ENCODE data around the gene GADD45G. TPM values are rescaled to one million over a fixed set of nuclear protein-coding genes. Genes with fewer than 3 reads are reported as not detected.
A peak's percentile ranks its signal among the peaks of the same experiment; 100 is the strongest.

Gene GADD45G
- total RNA-seq, 1 donor from 2014 or later = 19.8 TPM

- peak; percentile 88 for DNase-seq
- peaks cover 29% of the 10 kb centered on the region for H3K4me1 ChIP-seq
Measured at GRCh38 chr9:89606049-89606623, 1.3 kb downstream of the GADD45G start.

DNA sequence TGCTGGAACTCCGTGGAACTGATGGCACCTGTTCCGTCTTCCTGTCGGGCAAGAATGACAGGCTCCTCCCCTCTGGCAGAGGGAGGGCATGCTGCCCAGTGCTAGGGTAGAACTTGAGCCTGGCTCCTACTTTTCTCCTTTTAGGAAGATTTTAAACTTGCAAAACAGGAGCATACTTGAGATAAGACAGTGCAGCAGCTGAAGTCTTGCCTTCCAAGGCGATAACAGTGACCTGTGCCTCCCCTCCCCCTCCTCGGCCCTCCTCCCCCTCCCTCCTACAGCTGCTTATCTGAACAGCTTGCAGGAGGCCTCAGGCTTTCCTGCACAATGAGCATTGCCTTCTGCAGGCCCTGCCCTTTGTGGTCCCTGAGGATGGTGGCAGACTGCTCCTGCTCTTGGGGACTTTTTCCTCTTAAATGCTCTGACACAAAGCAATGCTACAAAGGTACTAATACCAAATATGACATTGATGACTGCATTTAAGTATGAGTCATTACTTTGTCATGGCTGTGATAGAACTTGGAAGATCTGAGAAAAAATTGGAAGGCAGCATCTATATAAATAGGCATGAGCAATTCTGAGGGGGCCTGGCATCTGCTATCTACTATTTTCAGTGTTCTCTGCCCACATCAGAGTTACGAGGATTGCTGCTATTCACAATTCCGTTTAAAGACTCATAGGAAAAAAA, 2.0 kb downstream of the GADD45G start:
- intact Hi-C loops (cut with DNase I) = no loop called here
- no peaks in the 10 kb centered on the region for H3K27me3 ChIP-seq
- ATAC-seq (peak; percentile 18), DNase-seq (peak; percentile 74)
- peak overlapping the region; percentile 94 for H3K27ac ChIP-seq
- peaks cover 29% of the 10 kb centered on the region for H3K4me1 ChIP-seq
- H3K36me3 ChIP-seq = no peaks in the 10 kb centered on the region
- no peak for TF ChIP-seq CTCF (IDR thresholded peaks at IDR 0.05)
- no peaks in the 10 kb centered on the region for H3K9me3 ChIP-seq
- peak overlapping the region; percentile 74 for H3K4me3 ChIP-seq

More at GRCh38 chr9:89606049-89606623, 1.3 kb downstream of the GADD45G start:
- Histone ChIP-seq H3K27me3 (no peaks in the 10 kb centered on the region), H3K27ac (peak overlapping the region; percentile 94), H3K36me3 (no peaks in the 10 kb centered on the region), H3K9me3 (no peaks in the 10 kb centered on the region), H3K4me3 (peak overlapping the region; percentile 74)
- TF ChIP-seq CTCF (IDR thresholded peaks at IDR 0.05) = no peak
- intact Hi-C loops (cut with DNase I) = no loop called here
- ATAC-seq = peak; percentile 68

DNA sequence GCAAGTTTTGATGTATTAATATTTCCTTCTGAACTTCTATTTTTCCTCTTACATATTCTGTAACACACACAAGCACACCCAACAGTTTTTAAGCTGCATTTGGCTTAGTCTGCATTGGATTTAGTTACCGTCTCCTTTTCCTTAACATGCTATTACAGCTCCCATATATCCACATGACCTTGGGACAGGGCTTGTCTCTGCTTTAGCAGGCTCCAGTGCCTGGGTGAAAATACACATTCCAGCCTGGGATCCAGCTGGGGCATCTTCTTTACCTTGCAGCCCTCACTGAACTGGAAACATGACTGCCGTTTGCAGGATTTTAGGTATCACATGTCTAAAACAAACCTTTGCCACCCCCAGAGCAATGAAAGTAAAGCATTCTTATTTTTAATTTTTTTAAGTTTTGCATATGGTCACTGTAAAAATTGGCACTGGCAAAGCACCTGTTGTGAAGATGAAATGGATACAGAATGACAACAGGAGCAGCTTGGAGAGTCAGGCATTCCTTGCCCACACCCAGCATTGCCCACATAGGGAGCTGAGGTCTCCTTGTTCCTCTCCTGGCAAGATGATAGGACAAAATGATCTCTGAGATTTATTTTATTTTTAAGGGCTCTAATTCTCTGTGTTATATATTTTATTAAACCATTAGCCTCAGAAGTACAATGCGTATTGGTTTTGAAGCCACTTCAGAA, 4.0 kb downstream of the GADD45G start:
- Histone ChIP-seq H3K4me1 (peaks cover 21% of the 10 kb centered on the region), H3K27me3 (no peaks in the 10 kb centered on the region), H3K27ac (no peak overlapping the region), H3K9me3 (no peaks in the 10 kb centered on the region), H3K4me3 (no peak overlapping the region), H3K36me3 (no peaks in the 10 kb centered on the region)
- DNase-seq (peak; percentile 5), ATAC-seq (no peak)
- no peak for TF ChIP-seq CTCF (IDR thresholded peaks at IDR 0.05)
- intact Hi-C loops (cut with DNase I) = no loop called here

DNA sequence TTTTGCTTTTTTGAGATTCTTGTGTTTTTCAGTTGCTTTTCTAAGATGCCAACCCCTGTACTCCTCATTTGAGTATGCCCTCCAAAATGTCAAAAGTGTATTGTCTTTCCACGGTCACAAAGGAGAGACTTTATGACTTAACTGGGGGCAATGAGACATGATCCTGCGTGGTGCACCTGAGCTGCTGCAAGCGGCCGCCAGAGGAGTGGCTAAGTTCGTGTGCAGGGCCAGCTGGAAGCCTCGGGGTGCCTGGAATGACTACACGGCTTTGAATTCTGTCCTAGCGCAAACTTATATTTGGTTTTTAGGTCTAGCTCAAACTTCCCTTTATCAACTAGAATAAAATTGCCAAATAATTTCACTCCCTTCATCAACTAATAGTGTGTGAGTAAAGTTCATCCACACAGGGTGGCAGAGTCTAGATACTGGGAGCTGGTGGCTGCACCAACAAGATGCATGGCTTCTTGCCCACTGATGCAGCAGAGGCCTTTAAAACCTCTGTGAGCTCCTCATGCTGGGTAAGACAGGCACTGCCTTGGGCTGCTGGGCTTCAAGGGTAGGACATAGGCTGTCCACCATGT, 4.7 kb downstream of the GADD45G start:
- Histone ChIP-seq H3K4me3 (no peak overlapping the region), H3K36me3 (no peaks in the 10 kb centered on the region), H3K4me1 (peaks cover 14% of the 10 kb centered on the region), H3K27me3 (no peaks in the 10 kb centered on the region), H3K9me3 (no peaks in the 10 kb centered on the region), H3K27ac (no peak overlapping the region)
- ATAC-seq = no peak
- TF ChIP-seq CTCF (IDR thresholded peaks at IDR 0.05) = no peak
- intact Hi-C loops (cut with DNase I) = no loop called here
- DNase-seq = peak; percentile 10

- Histone ChIP-seq H3K27me3 (no peaks in the 10 kb centered on the region), H3K4me1 (peaks cover 11% of the 10 kb centered on the region), H3K36me3 (no peaks in the 10 kb centered on the region), H3K4me3 (no peak overlapping the region), H3K27ac (no peak overlapping the region), H3K9me3 (no peaks in the 10 kb centered on the region)
- DNase-seq (peak; percentile 12), ATAC-seq (no peak)
- no peak for TF ChIP-seq CTCF (IDR thresholded peaks at IDR 0.05)
- intact Hi-C loops (cut with DNase I) = no loop called here
Measured at GRCh38 chr9:89610391-89610925, 5.6 kb downstream of the GADD45G start.

Measured in upper lobe of right lung (tissue), 1 donor.